Measurements from ENCODE around the gene IFT172. TPM values are rescaled to one million over a fixed set of nuclear protein-coding genes. Genes with fewer than 3 reads are reported as not detected.

IFT172 gene
- total RNA-seq, 4 donors from 2014 or later = 3.1 to 16.8 (median 8.6) TPM

DNA sequence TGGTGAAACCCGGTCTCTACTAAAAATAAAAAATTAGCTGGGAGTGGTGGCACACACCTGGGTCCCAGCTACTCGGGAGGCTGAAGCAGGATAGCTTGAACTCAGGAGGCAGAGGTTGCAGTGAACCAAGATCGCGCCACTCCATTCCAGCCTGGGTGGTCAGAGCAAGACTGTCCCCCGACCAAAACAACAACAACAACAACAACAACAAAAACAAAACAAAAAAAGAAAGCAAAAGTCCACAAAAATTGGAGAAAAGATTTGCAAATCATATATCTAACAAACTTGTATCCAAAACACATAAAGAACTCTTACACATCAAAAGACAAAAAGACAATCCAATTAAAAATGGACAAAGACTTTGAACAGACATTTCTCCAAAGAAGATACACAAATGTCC lies 90.6 kb downstream of the IFT172 start:
- no peak for DNase-seq
- no peaks in the 10 kb centered on the region for H3K4me1 ChIP-seq
- H3K4me3 ChIP-seq = no peak overlapping the region
- in situ Hi-C loops (cut with MboI; ENCODE audit: low sequenced_read_pairs in 4 of 4) (no loop called here), intact Hi-C loops (cut with DNase I; ENCODE audit: low total_unique reads) (no loop called here)
- H3K27ac ChIP-seq = no peak overlapping the region
- no peak for TF ChIP-seq POLR2A (IDR thresholded peaks at IDR 0.05)
- TF ChIP-seq, protein P1, sequence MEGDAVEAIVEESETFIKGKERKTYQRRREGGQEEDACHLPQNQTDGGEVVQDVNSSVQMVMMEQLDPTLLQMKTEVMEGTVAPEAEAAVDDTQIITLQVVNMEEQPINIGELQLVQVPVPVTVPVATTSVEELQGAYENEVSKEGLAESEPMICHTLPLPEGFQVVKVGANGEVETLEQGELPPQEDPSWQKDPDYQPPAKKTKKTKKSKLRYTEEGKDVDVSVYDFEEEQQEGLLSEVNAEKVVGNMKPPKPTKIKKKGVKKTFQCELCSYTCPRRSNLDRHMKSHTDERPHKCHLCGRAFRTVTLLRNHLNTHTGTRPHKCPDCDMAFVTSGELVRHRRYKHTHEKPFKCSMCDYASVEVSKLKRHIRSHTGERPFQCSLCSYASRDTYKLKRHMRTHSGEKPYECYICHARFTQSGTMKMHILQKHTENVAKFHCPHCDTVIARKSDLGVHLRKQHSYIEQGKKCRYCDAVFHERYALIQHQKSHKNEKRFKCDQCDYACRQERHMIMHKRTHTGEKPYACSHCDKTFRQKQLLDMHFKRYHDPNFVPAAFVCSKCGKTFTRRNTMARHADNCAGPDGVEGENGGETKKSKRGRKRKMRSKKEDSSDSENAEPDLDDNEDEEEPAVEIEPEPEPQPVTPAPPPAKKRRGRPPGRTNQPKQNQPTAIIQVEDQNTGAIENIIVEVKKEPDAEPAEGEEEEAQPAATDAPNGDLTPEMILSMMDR (IDR thresholded peaks at IDR 0.05 in 4 of 5, conservative IDR thresholded peaks at IDR 0.05 in 1 of 5) = no peak
- ATAC-seq = no peak
- H3K36me3 ChIP-seq = peaks cover 0 to 9% of the 10 kb centered on the region in 2 donors
- no peaks in the 10 kb centered on the region for H3K27me3 ChIP-seq
- no peaks in the 10 kb centered on the region for H3K9me3 ChIP-seq

Other genes starting within 250 kb of the IFT172 start
- gene SLC30A3, start 226.7 kb downstream of the IFT172 start, total RNA-seq = under 1 TPM in 1 of 4 donors, not detected in 3; 0.20 TPM
- not detected for gene DNAJC5G, start 214.3 kb downstream of the IFT172 start, total RNA-seq
- 100 to 1,000 TPM; 219 to 554 (median 427) TPM for gene TRIM54, start 207.3 kb downstream of the IFT172 start, total RNA-seq
- gene UCN, start 181.3 kb downstream of the IFT172 start, total RNA-seq = not detected
- 10 to 100 TPM in 3 of 4 donors, 1 to 10 TPM in 1; 9.9 to 16.0 (median 11.5) TPM for gene MPV17, start 166.6 kb downstream of the IFT172 start, total RNA-seq
- gene GTF3C2, start 133.0 kb downstream of the IFT172 start, total RNA-seq = 10 to 100 TPM; 25.3 to 45.6 (median 40.5) TPM
- gene EIF2B4, start 119.4 kb downstream of the IFT172 start, total RNA-seq = 10 to 100 TPM; 50.5 to 57.9 (median 53.8) TPM
- 10 to 100 TPM; 47.2 to 91.5 (median 56.3) TPM for gene SNX17, start 119.1 kb downstream of the IFT172 start, total RNA-seq
- gene ZNF513, start 109.0 kb downstream of the IFT172 start, total RNA-seq = 1 to 10 TPM; 2.0 to 7.6 (median 4.5) TPM
- gene PPM1G, start 80.2 kb downstream of the IFT172 start, total RNA-seq = 100 to 1,000 TPM in 1 of 4 donors, 10 to 100 TPM in 3; 47.2 to 111 (median 92.2) TPM
- 100 to 1,000 TPM in 3 of 4 donors, 10 to 100 TPM in 1; 91.8 to 125 (median 120) TPM for gene NRBP1, start 61.1 kb downstream of the IFT172 start, total RNA-seq
- 1 to 10 TPM in 1 of 4 donors, under 1 TPM in 1, not detected in 2; 0.93 to 2.1 TPM for gene KRTCAP3, start 47.4 kb downstream of the IFT172 start, total RNA-seq
- gene FNDC4, start 5.5 kb upstream of the IFT172 start, total RNA-seq = 1 to 10 TPM; 2.0 to 6.4 (median 3.1) TPM
- gene GCKR, start 7.1 kb upstream of the IFT172 start, total RNA-seq = under 1 TPM in 1 of 4 donors, not detected in 3; 0.40 TPM
- gene ZNF512, start 93.3 kb upstream of the IFT172 start, total RNA-seq = 10 to 100 TPM in 2 of 4 donors, 1 to 10 TPM in 2; 5.8 to 15.6 (median 8.4) TPM
- 1 to 10 TPM in 3 of 4 donors, under 1 TPM in 1; 0.56 to 2.0 (median 1.3) TPM for gene CCDC121, start 139.3 kb upstream of the IFT172 start, total RNA-seq
- gene GPN1, start 139.3 kb upstream of the IFT172 start, total RNA-seq = 10 to 100 TPM; 21.0 to 30.0 (median 25.0) TPM
- 10 to 100 TPM; 14.6 to 26.0 (median 21.9) TPM for gene SUPT7L, start 173.9 kb upstream of the IFT172 start, total RNA-seq
- 10 to 100 TPM; 32.1 to 44.2 (median 34.6) TPM for gene SLC4A1AP, start 174.1 kb upstream of the IFT172 start, total RNA-seq